ENCODE results near the gene PAEP.

DNA sequence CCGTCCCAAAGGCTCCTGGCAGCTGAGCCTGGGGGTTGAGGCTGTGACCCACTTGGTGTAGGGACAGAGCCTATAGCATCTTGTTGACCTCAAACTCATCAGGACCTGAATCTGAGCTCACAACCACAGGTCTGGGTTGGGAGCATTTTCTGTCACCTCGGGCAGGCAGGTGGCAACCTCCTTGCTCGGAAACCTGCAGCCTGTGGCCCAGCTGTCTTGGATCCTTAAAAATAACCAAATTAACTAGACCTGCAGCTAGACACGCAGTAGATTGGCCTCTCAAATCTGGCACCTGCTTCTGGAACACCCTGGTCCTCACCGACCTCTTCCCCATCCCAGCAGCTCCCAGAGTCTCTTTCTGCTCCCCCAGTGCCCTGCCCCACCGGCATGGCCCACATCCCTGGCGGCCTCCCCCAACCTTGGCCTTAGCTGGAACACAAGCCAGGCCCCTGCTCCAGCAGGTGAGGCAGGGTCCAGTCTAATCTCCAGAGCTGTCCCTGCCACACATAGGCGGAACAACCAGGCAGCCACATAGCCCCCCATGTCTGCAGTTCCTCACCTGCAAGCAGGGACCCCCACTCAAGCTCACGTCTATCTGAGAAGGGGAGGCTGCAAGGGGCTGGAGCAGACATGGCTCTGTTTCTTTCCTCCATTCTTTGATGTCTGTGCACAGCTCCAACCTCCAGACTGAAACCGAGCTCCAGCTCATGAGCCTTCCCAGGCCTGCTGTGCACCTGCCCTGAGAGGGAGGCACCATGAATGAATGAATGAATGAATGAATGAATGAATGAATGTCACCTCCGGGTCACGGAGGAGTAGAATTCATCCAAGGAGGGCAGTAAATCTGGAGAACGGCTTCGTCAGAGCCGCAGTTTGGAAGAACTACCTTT is 28.3 kb downstream of the PAEP start:
- TF ChIP-seq, protein P1, sequence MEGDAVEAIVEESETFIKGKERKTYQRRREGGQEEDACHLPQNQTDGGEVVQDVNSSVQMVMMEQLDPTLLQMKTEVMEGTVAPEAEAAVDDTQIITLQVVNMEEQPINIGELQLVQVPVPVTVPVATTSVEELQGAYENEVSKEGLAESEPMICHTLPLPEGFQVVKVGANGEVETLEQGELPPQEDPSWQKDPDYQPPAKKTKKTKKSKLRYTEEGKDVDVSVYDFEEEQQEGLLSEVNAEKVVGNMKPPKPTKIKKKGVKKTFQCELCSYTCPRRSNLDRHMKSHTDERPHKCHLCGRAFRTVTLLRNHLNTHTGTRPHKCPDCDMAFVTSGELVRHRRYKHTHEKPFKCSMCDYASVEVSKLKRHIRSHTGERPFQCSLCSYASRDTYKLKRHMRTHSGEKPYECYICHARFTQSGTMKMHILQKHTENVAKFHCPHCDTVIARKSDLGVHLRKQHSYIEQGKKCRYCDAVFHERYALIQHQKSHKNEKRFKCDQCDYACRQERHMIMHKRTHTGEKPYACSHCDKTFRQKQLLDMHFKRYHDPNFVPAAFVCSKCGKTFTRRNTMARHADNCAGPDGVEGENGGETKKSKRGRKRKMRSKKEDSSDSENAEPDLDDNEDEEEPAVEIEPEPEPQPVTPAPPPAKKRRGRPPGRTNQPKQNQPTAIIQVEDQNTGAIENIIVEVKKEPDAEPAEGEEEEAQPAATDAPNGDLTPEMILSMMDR (conservative IDR thresholded peaks at IDR 0.05 in 1 of 2, IDR thresholded peaks at IDR 0.05 in 1 of 2; ENCODE audit: extremely low read depth in 1 of 2, insufficient read depth in 1 of 2, low read depth in 1 of 2, low read length in 2 of 2), result no peak
- TF ChIP-seq EZH2 (IDR thresholded peaks at IDR 0.05; ENCODE audit: borderline replicate concordance, low read length), result no peak

All from mammary epithelial cell (primary cell).